GM19240 (cell line): ENCODE results near the gene APOBEC3G.
A peak's percentile ranks its signal among the peaks of the same experiment; 100 is the strongest.

Experiments
- DNase-seq: peaks from one replicate; pipeline ENCODE4 v3.0.0; 2011; ENCODE audit warnings: low spot score; ENCODE audit not compliant: insufficient read length

The APOBEC3G gene

DNA sequence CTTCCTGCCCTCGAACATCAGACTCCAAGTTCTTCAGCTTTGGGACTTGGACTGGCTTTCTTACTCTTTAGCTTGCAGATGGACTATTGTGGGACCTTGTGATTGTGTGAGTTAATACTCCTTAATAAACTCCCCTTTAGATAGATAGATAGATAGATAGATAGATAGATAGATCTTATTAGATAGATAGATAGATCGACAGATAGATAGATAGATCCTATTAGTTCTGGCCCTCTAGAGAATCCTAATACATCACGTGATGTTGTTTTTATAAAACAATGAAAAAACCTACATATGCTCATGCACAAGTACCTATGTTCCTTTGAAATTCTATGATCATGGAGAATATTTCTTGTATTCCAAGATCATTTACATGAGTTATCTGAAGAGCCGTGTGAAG, 43.9 kb downstream of the APOBEC3G start:
- no peak for DNase-seq

DNA sequence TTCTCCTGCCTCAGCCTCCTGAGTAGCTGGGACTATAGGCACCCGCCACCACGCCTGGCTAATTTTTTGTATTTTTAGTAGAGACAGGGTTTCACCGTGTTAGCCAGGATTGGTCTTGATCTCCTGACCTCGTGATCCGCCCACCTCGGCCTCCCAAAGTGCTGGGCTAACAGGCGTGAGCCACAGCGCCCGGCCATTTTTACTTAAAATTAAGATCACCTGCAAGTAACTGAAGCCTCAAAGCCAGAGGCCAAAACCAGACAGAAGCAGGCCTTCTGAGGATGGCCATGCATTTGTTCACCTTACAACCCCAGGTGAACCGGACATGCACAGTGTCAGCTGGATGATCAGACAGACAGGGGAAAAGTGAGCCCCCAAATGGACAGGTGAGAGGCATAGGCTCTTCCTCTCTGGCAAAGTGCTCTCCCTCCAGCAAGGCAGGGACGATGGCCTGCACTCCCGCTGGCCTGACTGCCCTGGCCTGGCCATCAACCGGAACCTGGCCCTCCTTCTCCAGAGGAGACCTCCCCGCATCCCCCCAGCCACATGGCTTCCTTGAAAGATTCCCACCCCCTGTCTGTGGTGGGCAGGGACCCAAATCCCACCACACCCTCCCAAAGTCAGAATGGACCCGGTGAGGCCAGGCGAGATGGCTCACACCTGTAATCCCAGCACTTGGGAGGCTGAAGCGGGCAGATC, 45.8 kb downstream of the APOBEC3G start:
- no peak for DNase-seq

DNA sequence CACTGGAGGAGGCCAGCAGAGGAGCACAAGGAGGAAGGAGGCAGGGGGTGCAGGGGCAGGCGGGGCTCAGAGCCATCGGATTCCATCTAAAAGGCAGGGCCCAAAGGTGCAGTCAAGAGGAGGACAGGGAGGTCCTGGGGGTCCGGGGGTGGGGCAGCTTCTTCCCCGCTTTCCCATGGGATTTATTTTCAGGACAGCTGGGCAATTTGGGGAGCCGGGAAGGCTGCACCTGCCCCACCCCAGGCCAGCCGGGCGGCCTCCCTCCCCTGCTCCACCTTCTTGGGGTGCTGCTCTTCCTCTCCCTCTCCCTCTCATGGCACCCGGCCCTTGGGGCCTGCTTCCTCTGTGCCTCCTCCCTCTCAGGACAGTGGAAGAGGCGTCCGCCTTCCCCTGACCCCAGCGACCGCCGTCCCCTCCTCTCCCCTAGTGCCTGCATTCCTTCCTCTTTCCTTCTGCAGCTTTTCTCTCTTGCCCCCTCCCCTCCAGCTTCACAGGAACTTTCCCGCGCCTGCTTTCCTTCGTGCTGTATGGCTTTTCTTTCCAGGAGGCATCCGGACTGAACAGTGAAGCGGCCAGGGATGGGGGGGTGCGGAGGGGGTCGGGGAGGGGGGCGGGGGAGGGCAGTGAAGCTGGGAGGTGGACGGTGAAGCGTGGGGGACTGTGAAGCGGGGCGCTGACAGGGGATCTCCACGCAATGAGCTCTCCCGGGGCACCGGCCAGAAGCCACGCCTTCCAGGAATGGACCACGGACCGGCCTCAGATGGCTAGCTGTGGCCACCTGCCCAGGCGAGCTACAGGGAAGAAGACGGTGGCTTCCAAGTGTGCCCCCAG, 46.9 kb downstream of the APOBEC3G start:
- DNase-seq = no peak

DNA sequence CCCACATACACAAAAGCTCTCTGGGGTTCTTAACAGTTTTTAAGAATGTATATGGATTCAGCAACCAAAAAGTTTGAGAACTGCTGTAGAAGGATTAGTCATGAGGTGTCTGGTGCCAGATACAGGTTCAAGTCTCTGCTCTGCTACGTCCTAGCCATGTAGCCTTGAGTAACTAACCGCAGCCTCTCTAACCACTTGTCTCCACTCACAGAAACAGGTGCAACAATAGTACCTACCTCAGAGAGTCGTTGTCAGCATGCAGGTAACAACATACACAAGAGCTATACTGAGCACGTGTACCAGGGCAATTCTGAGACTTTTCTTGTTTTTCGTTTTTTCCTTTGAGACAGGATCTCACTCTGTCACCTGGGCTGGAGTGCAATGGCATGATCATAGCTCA, 48.5 kb downstream of the APOBEC3G start:
- no peak for DNase-seq

DNA sequence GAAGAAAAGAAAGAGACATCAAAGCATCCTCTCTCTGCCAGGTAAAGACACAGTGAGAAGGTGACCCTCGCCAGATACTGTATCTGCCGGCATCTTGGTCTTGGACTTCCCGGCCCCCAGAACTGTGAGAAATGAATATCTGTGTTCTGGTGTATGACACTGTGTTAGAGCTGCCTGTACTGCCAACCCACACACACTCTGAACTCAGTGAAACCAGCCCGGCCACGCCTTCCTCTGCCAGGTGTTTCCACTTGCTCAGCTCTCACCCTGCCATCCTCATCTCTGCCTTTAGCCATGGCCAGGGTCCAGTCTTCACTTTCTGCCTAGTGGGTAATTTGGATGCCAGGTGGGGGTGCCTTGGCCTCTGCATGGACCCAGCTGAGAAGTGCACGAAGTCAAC, 51.4 kb downstream of the APOBEC3G start:
- no peak for DNase-seq

DNA sequence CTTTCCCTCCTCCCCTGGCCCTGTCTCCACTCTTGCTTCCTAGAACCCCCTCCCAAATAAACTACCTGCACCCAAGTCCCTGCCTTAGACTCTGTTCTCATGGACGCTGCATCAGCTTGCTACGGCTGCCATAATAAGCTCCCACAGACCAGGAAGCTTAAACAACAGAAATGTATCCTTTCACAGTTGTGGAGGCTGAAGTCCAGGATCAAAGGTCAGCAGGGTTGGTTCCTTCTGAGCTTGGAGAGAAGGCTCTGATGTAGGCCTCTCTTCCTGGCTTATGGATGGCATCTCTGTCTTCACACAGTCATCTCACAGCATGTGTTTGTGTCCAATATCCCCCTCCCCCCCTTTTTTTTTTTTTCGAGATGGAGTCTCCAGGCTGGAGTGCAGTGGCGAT, 52.0 kb downstream of the APOBEC3G start:
- no peak for DNase-seq

DNA sequence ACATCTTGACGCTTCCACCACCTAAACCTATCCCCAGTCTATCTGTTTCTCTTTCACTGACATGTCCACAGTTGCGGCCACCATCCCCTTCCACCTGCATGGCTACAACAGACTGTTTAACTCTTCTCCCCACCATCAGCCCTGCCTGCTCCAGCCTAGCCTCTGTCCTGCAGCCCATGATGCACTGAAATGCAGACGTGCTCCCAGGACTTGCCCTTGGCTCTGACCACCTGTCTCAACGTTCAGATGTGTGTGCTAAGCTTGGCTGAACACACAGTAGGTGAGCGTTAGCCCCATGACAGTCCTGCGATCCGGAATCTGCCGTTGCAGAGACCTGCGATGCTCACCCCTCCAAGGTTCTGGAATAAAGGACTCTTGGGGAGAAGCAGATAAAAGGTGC, 52.7 kb downstream of the APOBEC3G start:
- DNase-seq = no peak

DNA sequence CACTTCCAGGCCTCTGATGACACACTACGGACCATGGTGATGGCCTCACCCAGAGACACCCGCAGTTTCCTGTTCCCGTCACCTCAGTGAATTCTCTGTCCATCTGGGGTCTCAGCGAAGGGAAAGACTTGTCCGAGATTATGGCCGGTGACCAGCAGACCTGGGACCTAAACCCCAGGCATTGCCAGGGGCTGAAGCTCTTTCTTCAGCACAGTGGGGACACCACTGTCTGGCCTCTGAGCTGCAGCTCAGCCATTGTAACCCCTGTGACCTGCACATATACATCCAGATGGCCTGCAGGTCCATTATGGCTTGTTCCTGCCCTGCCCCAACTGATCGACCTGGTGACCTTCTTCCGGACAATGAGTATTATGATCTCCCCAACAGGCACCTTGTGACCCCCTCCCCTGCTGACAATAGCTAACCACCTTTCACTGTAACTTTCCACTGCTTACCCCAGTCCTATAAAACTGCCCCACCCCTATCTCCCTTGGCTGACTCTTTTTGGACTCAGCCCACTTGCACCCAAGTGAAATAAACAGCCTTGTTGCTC, 53.2 kb downstream of the APOBEC3G start:
- no peak for DNase-seq

DNA sequence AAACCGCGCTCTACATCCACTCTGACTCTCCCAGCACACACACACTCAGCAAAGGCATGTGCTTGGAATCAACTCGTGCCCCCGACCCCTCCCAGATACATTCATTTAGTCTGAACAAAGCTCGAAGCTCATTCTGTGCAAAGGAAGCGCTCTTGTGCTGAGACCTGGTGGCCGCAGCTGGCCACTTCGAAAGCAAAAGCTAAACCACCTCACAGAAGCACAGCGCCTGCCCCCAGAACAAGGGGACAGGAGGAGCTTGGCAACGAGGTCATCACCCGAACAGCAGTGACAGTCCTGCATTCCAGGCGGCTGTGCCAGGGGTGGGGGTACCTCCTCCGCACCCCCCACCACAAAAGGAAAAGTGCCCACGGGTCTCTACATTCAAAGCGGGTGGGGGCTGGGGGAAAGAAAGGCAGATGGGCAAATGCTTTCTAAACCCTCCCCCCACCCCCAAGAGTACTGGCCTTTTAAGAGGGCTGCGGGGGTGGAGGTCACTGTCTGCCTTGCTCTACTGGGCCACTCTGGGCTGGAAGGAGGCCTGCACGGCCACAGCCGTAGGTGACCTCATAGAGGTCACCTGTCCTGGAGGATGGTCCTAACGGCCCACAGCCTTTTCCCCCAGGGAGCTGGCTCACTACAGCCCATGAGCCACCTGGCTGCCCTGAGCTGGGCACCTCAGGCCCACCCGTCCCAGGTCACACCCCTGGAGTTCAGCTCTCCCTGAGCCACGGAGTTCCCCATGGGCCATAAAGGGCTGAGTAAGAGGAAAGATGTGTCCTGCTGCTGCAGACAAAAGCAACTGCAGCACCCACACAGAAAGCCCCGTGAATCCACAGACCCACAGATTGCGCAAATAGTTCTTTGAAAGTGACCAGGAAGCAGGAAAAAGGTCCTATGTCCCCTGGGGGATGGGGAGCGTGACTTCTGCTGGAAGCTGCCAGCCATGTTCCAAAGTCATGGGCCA, 54.1 kb downstream of the APOBEC3G start:
- DNase-seq = no peak

DNA sequence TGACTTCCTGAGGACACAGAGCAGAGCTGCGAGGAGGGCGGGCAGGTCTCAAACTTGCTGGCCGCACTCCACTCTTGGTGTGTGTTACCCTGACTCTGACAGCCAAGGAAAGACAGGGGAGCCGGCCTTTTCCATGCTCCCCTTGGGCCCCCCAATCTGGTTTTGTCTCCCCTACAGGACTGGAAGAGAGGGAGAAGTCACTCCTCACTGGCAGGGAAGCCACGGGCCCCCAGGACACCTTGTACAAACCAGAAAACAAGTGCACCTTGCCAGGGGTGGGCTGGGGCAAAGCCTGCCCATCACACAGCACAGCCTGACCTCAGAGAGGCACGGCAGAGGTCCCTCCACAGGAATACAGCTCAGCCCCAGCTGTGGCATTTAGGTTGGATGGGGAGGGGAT, 55.2 kb downstream of the APOBEC3G start:
- DNase-seq = no peak

DNA sequence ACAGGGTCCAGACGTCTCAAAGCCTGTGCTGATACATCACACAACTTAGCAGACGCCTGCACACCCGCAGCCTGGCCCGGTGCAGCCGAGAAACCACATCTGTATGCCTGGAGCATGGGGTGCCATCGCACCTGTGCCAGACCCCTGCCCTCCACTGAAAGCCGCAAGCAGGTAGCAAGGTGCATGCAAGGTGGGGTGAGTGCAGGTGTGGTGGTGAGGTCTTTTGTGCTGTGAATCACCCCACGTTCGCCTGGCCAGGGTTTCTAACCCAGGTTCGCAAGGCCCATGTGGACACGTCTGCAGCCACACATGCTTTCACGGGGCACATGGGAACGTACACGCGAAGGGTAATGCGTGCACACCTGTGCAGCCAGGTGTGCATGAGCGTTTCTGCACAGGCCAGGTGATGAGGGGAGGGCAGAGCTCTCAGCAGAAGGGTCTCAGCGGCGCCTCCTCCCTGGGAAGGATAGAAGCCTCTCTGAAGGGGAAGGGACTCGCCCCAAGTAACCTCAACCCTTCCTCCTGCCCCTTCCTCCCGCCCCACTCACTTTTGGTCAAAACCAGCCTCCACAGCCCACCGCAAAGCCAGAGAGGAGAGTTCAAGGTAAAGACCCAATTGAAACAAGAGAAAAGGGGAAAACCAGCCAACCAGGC, 55.9 kb downstream of the APOBEC3G start:
- DNase-seq = no peak

DNA sequence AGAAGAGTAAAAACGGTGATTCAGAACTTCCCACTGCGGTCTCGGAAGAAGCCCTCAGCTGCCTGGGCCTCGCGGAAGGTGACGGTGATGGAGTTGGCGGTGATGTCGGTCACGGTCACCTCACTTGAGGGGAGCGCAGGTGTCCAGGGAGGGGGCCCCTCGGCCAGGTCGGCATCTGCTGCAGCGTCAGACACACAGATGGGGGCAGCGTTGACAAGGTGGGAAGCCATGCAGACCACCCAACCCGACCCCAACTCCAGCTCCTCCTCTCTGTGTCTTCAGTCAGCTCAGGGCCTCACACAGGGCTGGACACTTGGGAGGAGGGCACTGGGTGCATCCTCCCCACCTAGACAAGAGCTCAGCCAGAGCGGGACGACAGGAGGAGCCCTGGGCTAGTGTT, 56.8 kb downstream of the APOBEC3G start:
- no peak for DNase-seq

DNA sequence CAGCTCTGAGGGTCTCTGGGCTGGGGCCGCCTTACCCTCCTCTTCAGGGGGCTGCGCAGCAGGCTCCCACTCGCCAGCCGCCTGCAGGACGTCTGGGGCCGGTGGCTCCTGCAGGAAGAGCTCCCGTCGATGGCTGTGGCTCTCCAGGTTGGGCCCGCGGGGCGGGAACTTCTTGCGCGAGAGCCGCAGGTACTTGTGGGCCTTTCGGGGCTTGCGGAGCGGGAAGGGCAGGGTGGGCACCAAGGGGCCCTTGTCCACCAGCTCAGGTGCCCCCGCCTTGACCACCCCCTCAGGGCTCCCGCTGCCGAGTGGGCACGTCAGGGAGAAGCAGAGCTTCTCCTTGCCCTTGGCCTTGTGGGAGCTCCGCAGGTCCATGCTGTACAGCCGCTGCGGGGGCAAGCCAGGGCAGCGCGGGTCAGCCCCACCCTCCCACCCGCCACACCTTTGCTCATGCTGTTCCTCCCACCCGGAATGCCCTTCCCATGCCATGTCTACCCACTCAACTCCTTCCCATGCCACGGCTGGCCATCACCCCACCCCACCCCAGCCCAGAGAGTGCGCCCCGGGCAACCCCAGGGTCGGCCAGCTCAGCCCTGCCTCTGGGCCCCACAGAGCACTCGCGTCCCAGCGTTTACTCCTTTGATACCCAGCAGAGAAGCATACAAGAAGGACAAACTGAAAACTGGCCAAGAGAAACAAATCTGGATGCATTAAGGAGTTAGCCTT, 57.5 kb downstream of the APOBEC3G start:
- no peak for DNase-seq

DNA sequence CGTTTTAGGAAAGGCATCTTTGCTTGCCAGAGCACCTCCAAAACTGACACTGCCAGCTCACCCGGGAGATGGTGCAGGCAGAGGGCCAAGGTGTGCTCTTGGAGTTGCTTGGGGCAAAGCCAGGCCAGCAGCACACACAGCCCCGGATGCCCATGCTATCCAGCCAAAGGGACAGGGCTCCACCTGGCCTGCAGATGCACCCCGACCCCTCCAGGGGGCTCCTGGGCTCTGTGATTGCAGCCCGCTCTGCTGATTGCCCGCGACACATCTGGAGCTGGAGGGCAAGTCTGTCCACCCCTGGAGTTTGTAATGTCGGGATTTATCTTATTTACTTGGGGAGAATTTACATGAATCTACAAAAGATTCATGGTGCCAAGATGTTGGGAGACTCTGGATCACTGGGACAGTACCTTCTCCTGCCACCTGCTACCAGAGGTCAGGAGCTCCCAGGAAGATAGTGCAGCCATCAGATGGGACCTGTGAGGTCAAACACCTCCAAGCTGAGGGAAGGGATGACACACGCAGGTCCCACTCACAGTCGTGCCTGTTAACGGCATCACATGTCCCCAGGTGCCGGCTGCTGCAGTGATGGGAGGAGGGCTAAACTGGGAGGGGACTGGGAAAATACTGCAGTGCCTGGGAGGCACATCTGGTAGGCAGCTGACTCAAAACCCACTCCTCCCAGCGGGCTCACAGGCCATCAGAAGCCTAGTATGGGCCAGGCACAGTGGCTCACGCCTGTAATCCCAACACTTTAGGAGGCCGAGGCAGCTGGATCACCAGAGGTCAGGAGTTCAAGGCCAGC, 58.2 kb downstream of the APOBEC3G start:
- peak; percentile 64 for DNase-seq

DNA sequence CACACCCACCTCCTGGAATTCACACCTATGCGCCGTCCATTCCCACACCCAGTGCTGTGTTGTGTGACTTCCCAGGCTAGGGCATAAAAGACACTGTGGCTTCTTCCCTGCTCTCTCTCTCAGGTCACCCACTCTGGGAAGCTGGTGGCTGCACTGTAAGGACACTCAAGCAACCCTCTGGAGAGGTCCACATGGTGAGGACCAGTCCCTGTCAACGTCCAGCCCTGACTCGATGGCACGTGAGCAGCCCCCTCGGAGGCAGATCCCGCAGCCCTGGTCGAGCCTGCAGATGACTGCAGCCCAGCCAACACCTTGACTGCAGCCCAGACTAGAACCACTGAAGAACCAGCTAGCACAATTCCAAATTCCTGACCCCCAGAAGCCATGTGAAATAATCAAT, 59.2 kb downstream of the APOBEC3G start:
- DNase-seq = no peak
